Measurements from ENCODE around the gene SLC9A9. TPM values are rescaled to one million over a fixed set of nuclear protein-coding genes. Genes with fewer than 3 reads are reported as not detected.

SLC9A9 gene
- total RNA-seq, 4 donors from 2014 or later, result 1.7 to 8.2 (median 3.6) TPM

DNA sequence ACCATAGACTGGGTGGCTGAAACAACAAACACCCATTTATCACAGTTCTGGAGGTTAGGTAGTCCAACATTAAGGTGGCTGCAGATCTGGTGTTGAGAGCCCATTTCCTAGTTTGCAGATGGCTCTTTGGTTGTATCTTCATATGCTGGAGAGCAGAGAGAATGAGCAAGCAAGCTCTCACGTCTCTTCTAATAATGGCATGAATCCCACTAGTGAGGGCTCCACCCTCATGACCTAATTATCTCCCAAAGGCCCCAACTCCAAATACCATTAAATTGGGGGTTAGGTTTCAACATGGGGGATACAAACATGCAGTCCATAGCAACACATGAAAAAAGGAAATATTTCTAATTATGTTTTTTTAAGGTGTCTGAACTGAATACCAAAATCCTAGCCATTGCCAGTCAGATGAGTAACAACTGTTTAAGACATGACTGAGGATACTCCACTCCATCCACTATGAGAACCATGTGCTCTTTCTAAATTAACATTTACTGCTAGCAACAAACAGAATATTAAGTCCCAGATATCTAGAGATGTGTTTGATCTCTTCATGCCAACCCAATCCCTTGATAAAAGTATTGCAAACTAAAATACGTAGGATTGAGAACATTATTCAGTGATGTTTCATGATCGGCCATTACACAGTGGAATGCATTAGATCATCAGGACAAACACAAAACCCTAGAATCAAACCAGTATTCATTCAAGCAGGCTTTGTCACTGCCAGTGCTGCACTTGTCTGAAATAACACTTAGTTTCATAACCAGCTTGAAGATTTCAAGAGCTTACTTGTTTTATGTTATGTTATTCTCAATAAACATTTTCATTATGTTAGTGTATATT is 340.3 kb downstream of the SLC9A9 start:
- no peaks in the 10 kb centered on the region for H3K4me1 ChIP-seq
- intact Hi-C loops (cut with DNase I; ENCODE audit: low total_unique reads) (no loop called here), in situ Hi-C loops (cut with MboI; ENCODE audit: low sequenced_read_pairs in 4 of 4) (no loop called here)
- H3K9me3 ChIP-seq, result no peaks in the 10 kb centered on the region
- DNase-seq, result no peak
- H3K27ac ChIP-seq, result no peak overlapping the region
- no peaks in the 10 kb centered on the region for H3K27me3 ChIP-seq
- no peak overlapping the region for H3K4me3 ChIP-seq
- no peaks in the 10 kb centered on the region for H3K36me3 ChIP-seq
- TF ChIP-seq CTCF (IDR thresholded peaks at IDR 0.05 in 4 of 5, conservative IDR thresholded peaks at IDR 0.05 in 1 of 5) (no peak), POLR2A (IDR thresholded peaks at IDR 0.05) (no peak)
- ATAC-seq, result peak; percentile 41 to 45

DNA sequence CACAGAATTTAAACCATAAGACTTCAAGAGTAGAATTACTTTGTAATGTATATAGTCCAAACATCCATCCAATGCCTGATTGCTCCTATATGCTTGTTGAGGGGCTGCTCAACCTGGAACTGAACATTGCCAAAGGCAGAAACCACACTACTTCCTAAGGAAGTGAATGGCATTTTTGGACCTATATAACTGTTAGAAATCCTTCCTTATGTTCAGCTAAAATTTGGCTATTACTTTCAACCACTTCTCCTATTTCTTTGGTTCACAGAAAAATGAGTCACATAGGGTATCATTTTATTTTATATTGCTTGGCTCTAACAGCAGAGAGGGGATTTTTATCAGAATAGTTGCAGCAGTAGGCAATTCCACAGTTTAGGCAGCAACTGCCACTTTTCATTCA is 342.1 kb downstream of the SLC9A9 start:
- no peaks in the 10 kb centered on the region for H3K9me3 ChIP-seq
- DNase-seq, result no peak
- TF ChIP-seq POLR2A (IDR thresholded peaks at IDR 0.05), result no peak
- TF ChIP-seq CTCF (IDR thresholded peaks at IDR 0.05 in 4 of 5, conservative IDR thresholded peaks at IDR 0.05 in 1 of 5), result no peak
- H3K27me3 ChIP-seq, result no peaks in the 10 kb centered on the region
- intact Hi-C loops (cut with DNase I; ENCODE audit: low total_unique reads), result no loop called here
- no peaks in the 10 kb centered on the region for H3K4me1 ChIP-seq
- in situ Hi-C loops (cut with MboI; ENCODE audit: low sequenced_read_pairs in 4 of 4), result no loop called here
- no peak overlapping the region for H3K4me3 ChIP-seq
- H3K36me3 ChIP-seq, result no peaks in the 10 kb centered on the region
- H3K27ac ChIP-seq, result no peak overlapping the region
- no peak for ATAC-seq

- Histone ChIP-seq H3K9me3 (no peaks in the 10 kb centered on the region), H3K4me3 (no peak overlapping the region), H3K36me3 (no peaks in the 10 kb centered on the region), H3K27me3 (no peaks in the 10 kb centered on the region), H3K4me1 (no peaks in the 10 kb centered on the region), H3K27ac (no peak overlapping the region)
- TF ChIP-seq CTCF (IDR thresholded peaks at IDR 0.05 in 4 of 5, conservative IDR thresholded peaks at IDR 0.05 in 1 of 5), result no peak
- TF ChIP-seq POLR2A (IDR thresholded peaks at IDR 0.05), result no peak
- intact Hi-C loops (cut with DNase I; ENCODE audit: low total_unique reads), result no loop called here
- DNase-seq (no peak), ATAC-seq (no peak)
- in situ Hi-C loops (cut with MboI; ENCODE audit: low sequenced_read_pairs in 4 of 4), result no loop called here
Observed at GRCh38 chr3:143503325-143503885, 344.9 kb downstream of the SLC9A9 start.

GRCh38 chr3:143502081-143502480 is 346.2 kb downstream of the SLC9A9 start:
- TF ChIP-seq CTCF (IDR thresholded peaks at IDR 0.05 in 4 of 5, conservative IDR thresholded peaks at IDR 0.05 in 1 of 5), result no peak
- TF ChIP-seq POLR2A (IDR thresholded peaks at IDR 0.05), result no peak
- Histone ChIP-seq H3K27me3 (no peaks in the 10 kb centered on the region), H3K9me3 (no peaks in the 10 kb centered on the region), H3K36me3 (no peaks in the 10 kb centered on the region), H3K4me1 (no peaks in the 10 kb centered on the region), H3K27ac (no peak overlapping the region), H3K4me3 (no peak overlapping the region)
- in situ Hi-C loops (cut with MboI; ENCODE audit: low sequenced_read_pairs in 4 of 4) (no loop called here), intact Hi-C loops (cut with DNase I; ENCODE audit: low total_unique reads) (no loop called here)
- ATAC-seq (no peak), DNase-seq (no peak)
